Measurements from ENCODE around the gene CDNF.

Gene CDNF

DNA sequence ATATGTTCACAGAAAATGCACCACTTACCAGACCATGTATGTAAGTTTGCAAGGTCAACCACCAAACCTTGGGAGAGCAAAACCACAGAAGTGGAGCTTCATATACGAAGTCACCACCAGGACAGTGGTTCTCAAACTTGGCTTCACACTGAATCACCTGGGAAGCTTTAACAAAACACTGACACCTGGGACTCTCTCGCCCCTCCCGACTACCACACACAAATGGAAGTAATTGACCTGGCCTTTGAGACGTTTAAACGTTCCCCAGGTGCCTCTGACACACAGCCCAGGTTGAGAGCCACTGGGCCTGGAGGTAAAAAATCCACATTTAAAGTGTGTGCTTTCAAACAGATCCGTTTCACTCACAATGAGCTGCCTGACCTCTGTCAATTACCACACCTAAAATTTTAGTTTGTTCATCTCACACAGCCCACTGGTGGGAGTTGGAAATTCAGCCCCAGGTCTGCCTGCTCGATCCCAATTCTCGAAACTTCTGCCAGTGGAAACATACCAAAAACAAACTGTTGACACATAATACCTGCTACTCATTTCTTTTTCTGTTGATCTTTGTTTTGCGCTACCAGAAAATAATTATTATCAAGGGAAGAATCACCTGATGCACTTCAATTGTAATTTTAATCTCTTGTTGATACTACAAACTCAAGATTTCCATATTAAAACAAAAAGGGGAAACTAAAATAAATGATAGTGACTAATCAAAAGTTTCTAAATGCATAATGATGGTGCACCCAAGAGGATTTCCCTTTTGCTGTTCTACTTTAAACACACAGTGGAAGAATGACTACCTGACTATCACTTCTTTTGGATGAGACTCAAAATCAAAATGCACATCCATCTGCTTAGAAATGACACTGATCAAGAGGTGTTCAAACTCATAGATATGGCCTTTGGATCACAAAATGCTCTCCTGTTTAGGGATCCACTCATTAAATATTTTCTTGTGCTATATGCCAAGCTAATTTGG is 26.6 kb downstream of the CDNF start:
- Histone ChIP-seq H3K4me3 (no peak overlapping the region), H3K27ac (no peak overlapping the region)
- DNase-seq (ENCODE audit: low spot score), result no peak
- no peak for TF ChIP-seq CTCF (IDR thresholded peaks at IDR 0.05)

DNA sequence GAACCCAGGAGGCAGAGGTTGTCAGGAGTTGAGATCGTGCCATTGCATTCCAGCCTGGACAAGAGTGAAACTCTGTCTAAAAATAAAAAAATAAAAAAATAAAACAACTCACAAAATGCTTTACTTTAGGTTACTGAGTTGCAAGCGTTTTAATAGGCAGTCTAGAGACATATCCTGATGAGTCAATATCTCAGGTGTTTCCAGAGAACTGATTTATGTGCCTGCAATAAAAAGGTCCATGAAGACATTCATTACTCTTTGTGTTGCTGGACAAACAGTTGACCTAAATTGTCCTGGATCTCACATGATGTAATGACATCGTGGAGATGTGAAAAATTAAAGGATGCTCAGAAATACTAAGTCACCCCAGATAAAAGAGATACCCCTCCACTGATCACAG is 31.5 kb downstream of the CDNF start:
- Histone ChIP-seq H3K4me3 (no peak overlapping the region), H3K27ac (no peak overlapping the region)
- no peak for DNase-seq (ENCODE audit: low spot score)
- TF ChIP-seq CTCF (IDR thresholded peaks at IDR 0.05), result no peak

DNA sequence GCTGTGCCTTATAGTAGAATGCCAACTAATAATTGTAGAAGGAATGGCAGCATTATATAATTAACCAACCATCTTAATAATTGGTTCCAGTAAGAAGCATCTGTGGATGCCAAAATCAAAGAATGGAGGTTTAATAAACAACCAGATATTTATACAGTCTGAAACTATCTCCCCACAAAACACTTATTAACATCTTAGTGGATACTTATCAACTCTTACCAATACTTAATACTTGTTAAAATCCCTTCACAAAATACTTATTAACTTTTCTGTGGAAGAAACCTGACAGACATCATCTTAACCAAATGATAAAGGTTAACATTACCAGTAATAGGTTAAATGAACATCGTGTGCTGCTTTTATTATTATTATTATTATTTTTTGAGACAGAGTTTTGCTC is 34.0 kb downstream of the CDNF start:
- TF ChIP-seq CTCF (IDR thresholded peaks at IDR 0.05), result no peak
- no peak overlapping the region for H3K27ac ChIP-seq
- H3K4me3 ChIP-seq, result no peak overlapping the region
- no peak for DNase-seq (ENCODE audit: low spot score)

DNA sequence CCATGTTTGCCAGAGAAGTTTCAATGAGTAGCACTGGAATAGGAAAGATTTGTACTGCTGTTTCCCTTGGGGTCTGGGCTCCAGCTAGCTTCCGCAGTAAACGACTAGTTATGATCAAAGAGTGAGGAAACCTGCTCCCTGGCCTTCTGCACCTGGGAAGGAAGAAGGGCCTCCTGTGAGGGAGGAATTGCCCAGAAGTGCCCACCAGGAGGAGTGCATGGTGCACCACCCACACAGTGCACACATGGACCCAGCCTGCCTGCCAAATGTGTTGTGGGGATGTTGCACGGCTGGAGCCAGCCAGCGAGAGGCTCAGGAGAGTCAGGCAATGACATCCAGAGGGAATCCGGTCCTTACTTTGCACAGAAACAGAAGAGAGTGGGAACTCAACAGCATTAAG is 36.1 kb downstream of the CDNF start:
- Histone ChIP-seq H3K4me3 (no peak overlapping the region), H3K27ac (no peak overlapping the region)
- no peak for TF ChIP-seq CTCF (IDR thresholded peaks at IDR 0.05)
- no peak for DNase-seq (ENCODE audit: low spot score)

DNA sequence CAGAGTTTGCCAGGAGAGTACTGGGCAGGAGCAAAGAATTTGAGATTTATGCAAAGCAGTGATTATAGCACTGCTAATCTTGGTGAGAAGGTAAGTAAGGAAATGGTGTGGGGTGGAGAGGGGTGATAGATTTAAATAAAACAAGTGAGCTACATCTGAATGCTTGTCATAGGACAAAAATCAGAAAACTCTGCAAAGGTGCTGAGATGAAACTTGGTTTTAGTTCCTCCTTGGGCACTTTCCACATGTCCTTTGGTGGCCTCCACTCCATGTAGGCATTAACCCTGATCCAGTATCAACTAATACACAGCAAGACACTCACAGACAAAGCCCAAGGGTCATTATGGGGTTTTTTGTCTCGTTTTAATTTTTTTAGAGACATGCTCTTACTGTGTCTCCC is 37.4 kb downstream of the CDNF start:
- DNase-seq (ENCODE audit: low spot score), result no peak

GRCh38 chr10:14798636-14799035 is 39.2 kb downstream of the CDNF start:
- Histone ChIP-seq H3K4me3 (no peak overlapping the region), H3K27ac (no peak overlapping the region)
- TF ChIP-seq CTCF (IDR thresholded peaks at IDR 0.05), result no peak
- DNase-seq (ENCODE audit: low spot score), result no peak

More for the DNA sequence above, 37.4 kb downstream of the CDNF start:
- H3K27ac ChIP-seq, result no peak overlapping the region
- no peak for TF ChIP-seq CTCF (IDR thresholded peaks at IDR 0.05)
- no peak overlapping the region for H3K4me3 ChIP-seq

DNA sequence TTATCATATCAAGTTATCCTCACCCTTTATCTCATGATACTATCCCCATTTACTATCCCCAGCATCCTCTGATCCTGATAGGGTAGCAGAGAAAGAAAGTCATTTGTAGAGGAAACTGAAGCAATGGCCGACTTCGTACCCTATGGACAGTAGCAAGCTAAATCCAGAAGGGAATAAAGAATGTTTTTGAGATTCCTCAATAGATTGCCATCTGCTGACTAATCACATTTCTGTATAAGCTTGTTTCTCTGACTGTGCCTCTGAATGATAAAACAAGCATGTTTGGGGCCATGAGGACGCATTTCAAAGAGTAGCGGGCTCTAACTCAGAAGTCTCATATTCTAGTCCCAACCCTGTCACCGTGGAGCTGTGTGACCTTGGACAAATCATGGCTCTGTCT is 49.9 kb downstream of the CDNF start:
- no peak overlapping the region for H3K27ac ChIP-seq
- H3K4me3 ChIP-seq, result no peak overlapping the region
- no peak for DNase-seq (ENCODE audit: low spot score)
- TF ChIP-seq CTCF (IDR thresholded peaks at IDR 0.05), result no peak
